GM12892 (cell line): Measurements from ENCODE around the gene SLC35A3.

Experiments
- POLR2A ChIP-seq: IDR thresholded peaks from 2 replicates; pipeline ENCODE4 v1.6.1; 2011; ENCODE audit warnings: low read depth, low read length, control low read depth
- TAF1 ChIP-seq: IDR thresholded peaks from 2 replicates; pipeline ENCODE4 v1.6.1; 2011; ENCODE audit warnings: low read depth, mild to moderate bottlenecking, control low read depth, low read length, borderline replicate concordance

- TF ChIP-seq TAF1 (no peak), POLR2A (no peak)
Observed at GRCh38 chr1:100027212-100027611, 57.4 kb downstream of the SLC35A3 start.
